B cell (primary cell): Measurements from ENCODE around the gene GFOD1. TPM values are rescaled to one million over a fixed set of nuclear protein-coding genes. Genes with fewer than 3 reads are reported as not detected.

Source experiments
- ATAC-seq: fragments of 200-7000 bp; cut with Tn5 transposase; one replicate; pipeline ENCODE4 v1.10.0; 2021; ENCODE audit warnings: low read depth, mild to moderate bottlenecking, moderate number of reproducible peaks, moderate library complexity
- CTCF ChIA-PET: fragments of 350-600 bp; sonication (Branson Sonifier 250); formaldehyde crosslinking; loops from one replicate; lab custom pipeline; 2021; ENCODE audit warnings: antibody characterized with exemption, inconsistent platforms; lab: Charles Lee
- POLR2A ChIA-PET: fragments of 350-600 bp; sonication (Branson Sonifier 250); formaldehyde crosslinking; loops from one replicate; lab custom pipeline; 2021; ENCODE audit warnings: antibody characterized with exemption; lab: Charles Lee
- DNase-seq: peaks from one replicate; pipeline ENCODE4 v3.0.0; 2013
- H2AFZ ChIP-seq: 2 replicates; pipeline ENCODE4 v1.6.1; 2012; ENCODE audit warnings: mild to moderate bottlenecking, low read depth, low read length; ENCODE audit not compliant: insufficient read depth, poor library complexity, severe bottlenecking
- H3K27ac ChIP-seq, 2 donors: 1 replicate in 1 of 2; 2 replicates in 1 of 2; pipeline ENCODE4 v1.5.1; 2012 to 2013; ENCODE audit warnings: low read length in 2 of 2, mild to moderate bottlenecking in 2 of 2, moderate library complexity in 1 of 2
- H3K27me3 ChIP-seq, 4 experiments: fragments of 200-600 bp in 1 of 4; sonication (generic) in 1 of 4; replicated peaks in 1 of 4; 1 replicate in 2 of 4; 2 replicates in 2 of 4; pipeline versions ENCODE4 v1.6.1 to v1.7.0; 2013 to 2016; ENCODE audit warnings: low read length in 3 of 4, mild to moderate bottlenecking in 2 of 4, mixed read lengths in 1 of 4, moderate library complexity in 1 of 4; ENCODE audit not compliant: insufficient read depth in 4 of 4, control insufficient read depth in 3 of 4; ENCODE audit errors: control extremely low read depth in 1 of 4
- H3K36me3 ChIP-seq, 2 experiments: replicated peaks in 1 of 2; 1 replicate in 1 of 2; 2 replicates in 1 of 2; pipeline versions ENCODE4 v1.6.1 to v1.7.1; 2013; ENCODE audit warnings: low read length in 1 of 2; ENCODE audit not compliant: insufficient read depth in 2 of 2, control insufficient read depth in 1 of 2; ENCODE audit errors: control extremely low read depth in 1 of 2, extremely low read depth in 1 of 2
- H3K4me1 ChIP-seq, 2 donors: fragments of 200-600 bp in 1 of 2; sonication (generic) in 1 of 2; 1 replicate in 1 of 2; 2 replicates in 1 of 2; pipeline versions ENCODE4 v1.5.1 to v1.6.1; 2013 to 2017; ENCODE audit warnings: low read length in 2 of 2; ENCODE audit not compliant: control insufficient read depth in 2 of 2, insufficient read depth in 2 of 2
- H3K4me2 ChIP-seq: replicated peaks from 2 replicates; pipeline ENCODE3; 2012; ENCODE audit warnings: mild to moderate bottlenecking, low read depth, low read length; ENCODE audit not compliant: poor library complexity, severe bottlenecking
- H3K4me3 ChIP-seq, 5 experiments: fragments of 200-600 bp in 1 of 5; sonication (generic) in 1 of 5; 1 replicate in 3 of 5; 2 replicates in 2 of 5; pipeline versions ENCODE4 v1.5.1 to v1.7.0; 2011 to 2016; ENCODE audit warnings: low read length in 4 of 5, mild to moderate bottlenecking in 4 of 5, low read depth in 2 of 5, control low read depth in 1 of 5, moderate library complexity in 1 of 5; ENCODE audit not compliant: insufficient read depth in 1 of 5; ENCODE audit errors: control extremely low read depth in 1 of 5, extremely low read depth in 1 of 5
- H3K79me2 ChIP-seq: fragments of 200-600 bp; sonication (generic); one replicate; pipeline ENCODE4 v1.6.0; 2016; ENCODE audit warnings: low read length; ENCODE audit not compliant: control insufficient read depth, insufficient read depth
- H3K9ac ChIP-seq: fragments of 200-600 bp; sonication (generic); 2 replicates; pipeline ENCODE4 v1.6.1; 2017; ENCODE audit warnings: mild to moderate bottlenecking, low read length, moderate library complexity
- H3K9me3 ChIP-seq, 3 donors: one replicate each; pipeline versions ENCODE4 v1.6.1 to v1.7.1; 2013; ENCODE audit warnings: low read length in 2 of 3; ENCODE audit not compliant: control insufficient read depth in 2 of 3, insufficient read depth in 1 of 3; ENCODE audit errors: control extremely low read depth in 1 of 3
- H4K20me1 ChIP-seq: 2 replicates; pipeline ENCODE4 v1.6.0; 2012; ENCODE audit warnings: mild to moderate bottlenecking, low read length; ENCODE audit not compliant: insufficient read depth, control insufficient read depth, poor library complexity, severe bottlenecking
- H3K27ac Mint-ChIP-seq: one replicate; pipeline ENCODE4 v1.8.0; 2021; ENCODE audit warnings: mixed read lengths
- H3K27me3 Mint-ChIP-seq: one replicate; pipeline ENCODE4 v1.8.0; 2021; ENCODE audit warnings: mixed read lengths
- H3K4me1 Mint-ChIP-seq: one replicate; pipeline ENCODE4 v1.8.0; 2021; ENCODE audit warnings: mixed read lengths
- H3K4me3 Mint-ChIP-seq: one replicate; pipeline ENCODE4 v1.8.0; 2021; ENCODE audit warnings: mixed read lengths
- H3K9me3 Mint-ChIP-seq: one replicate; pipeline ENCODE4 v1.8.0; 2022; ENCODE audit warnings: mixed read lengths; ENCODE audit not compliant: insufficient read depth
- CTCF ChIP-seq: fragments of 200-600 bp; IDR thresholded peaks from one replicate; pipeline ENCODE4 v1.8.0; 2022; ENCODE audit warnings: antibody characterized with exemption, mild to moderate bottlenecking
- EZH2 ChIP-seq: IDR thresholded peaks from 2 replicates; pipeline ENCODE4 v1.6.1; 2012; ENCODE audit warnings: borderline replicate concordance, low read depth, mild to moderate bottlenecking, moderate library complexity, low read length; ENCODE audit not compliant: insufficient read depth, poor library complexity, severe bottlenecking
- WGBS: methylation state at CpG from one replicate; pipeline ENCODE4 v1.1.5; 2013; ENCODE audit warnings: missing lambda C conversion rate; ENCODE audit not compliant: insufficient coverage; 5-methylcytosine and 5-hydroxymethylcytosine counted together
- intact Hi-C: fragments of 100-400 bp; cut with micrococcal nuclease; formaldehyde crosslinking; loops from one replicate; pipeline ENCODE4 v1.10.0; 2022
- polyA plus RNA-seq: library from polyadenylated mRNA; depleted of rRNA; stranded (reverse); fragments of >200 nt; gene quantifications from 2 replicates; pipeline ENCODE4 v1.2.3, GENCODE V29; 2012
- total RNA-seq, 2 donors: library from RNA; stranded (reverse); fragments of 120-200 nt in 1 of 2; gene quantifications; 1 replicate in 1 of 2; 2 replicates in 1 of 2; pipeline versions ENCODE4 v1.2.3 to v1.2.4, GENCODE V29; 2013 to 2022

GFOD1 gene
- total and polyA plus RNA-seq, 2 donors (not counting 1 experiment from before 2014, with no cell fraction given), result 8.3 to 42.4 TPM

DNA sequence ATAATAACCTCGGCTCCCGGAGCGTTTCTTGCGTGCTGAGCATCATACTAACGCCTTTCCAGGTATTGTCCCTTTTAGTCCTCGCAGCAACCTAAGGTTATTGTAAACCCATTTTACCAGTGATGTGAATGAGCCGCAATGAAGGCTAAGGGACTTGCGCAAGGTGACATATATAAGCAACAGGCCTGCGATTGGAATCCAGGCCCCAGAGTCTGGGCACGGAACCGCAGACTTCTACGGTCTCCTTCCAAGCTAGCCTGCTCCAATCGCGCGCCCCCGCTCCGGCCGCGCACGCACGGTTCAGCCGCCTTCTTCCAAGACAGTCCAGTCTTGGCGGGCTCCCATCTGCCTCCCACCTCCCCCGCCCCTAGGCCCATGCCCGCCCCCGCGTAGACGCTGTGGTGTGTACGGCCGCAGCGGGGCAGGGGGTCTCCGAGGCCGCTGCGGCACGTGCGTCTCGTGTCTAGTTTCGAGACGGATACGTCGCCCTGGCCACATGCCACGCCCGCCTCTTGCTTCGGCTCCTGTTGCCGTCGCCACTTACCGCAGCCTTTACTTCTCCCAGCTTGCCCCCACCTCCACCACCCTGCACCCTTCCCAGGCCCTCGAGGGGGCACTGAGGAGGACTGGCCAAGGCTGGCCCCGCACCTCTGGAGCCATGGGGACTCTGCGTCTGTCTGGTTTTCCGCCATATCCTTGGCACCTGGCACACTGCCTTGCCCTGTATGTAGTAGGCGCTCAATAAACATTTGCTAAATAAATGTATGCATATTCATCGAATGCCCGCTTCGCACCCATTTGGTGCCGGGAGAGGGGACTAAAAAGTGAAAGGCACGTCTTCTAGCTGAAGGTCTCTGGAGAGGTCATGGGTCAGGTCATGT is 855 bp upstream of the GFOD1 start:
- CTCF ChIA-PET, result interaction anchor here (0.8 to 6.5 kb wide), 6 partner anchors 32 to 151 kb away, joined by 3 to 41 read pairs (median 10); partner anchors contain the start of genes NOL7 and SIRT5
- Histone ChIP-seq H3K27me3 (no peaks in the 10 kb centered on the region), H3K9me3 (no peaks in the 10 kb centered on the region), H3K27ac (peak overlapping the region in 1 of 2 donors; percentile 60), H3K4me3 (peak overlapping the region; percentile 51 to 73 (median 64)), H3K36me3 (no peaks in the 10 kb centered on the region), H3K79me2 (peaks cover 20% of the 10 kb centered on the region), H2AFZ (peak overlapping the region; percentile 90), H3K9ac (peak overlapping the region; percentile 79), H3K4me2 (peak overlapping the region; percentile 99), H3K4me1 (peaks cover 19 to 38% of the 10 kb centered on the region in 2 donors), H4K20me1 (peaks cover 11% of the 10 kb centered on the region)
- TF ChIP-seq CTCF, result no peak
- Mint-ChIP-seq H3K9me3 (no peaks in the 10 kb centered on the region), H3K4me1 (peaks cover 40% of the 10 kb centered on the region), H3K4me3 (peak overlapping the region; percentile 91), H3K27ac (peak overlapping the region; percentile 90), H3K27me3 (no peaks in the 10 kb centered on the region)
- POLR2A ChIA-PET, result interaction anchor here (0.8 to 3.4 kb wide), 4 partner anchors 38 to 127 kb away, joined by 3 to 15 read pairs (median 6); partner anchors contain the start of genes NOL7 and SIRT5
- ATAC-seq (no peak), DNase-seq (peak; percentile 67)
- WGBS, result 17% methylated on average over 55 of the region's 57 CpGs
- intact Hi-C loops, result loop anchor here (5.0 kb wide), 1 partner anchor 1951 kb away; the partner anchor contains the start of gene TMEM170B

DNA sequence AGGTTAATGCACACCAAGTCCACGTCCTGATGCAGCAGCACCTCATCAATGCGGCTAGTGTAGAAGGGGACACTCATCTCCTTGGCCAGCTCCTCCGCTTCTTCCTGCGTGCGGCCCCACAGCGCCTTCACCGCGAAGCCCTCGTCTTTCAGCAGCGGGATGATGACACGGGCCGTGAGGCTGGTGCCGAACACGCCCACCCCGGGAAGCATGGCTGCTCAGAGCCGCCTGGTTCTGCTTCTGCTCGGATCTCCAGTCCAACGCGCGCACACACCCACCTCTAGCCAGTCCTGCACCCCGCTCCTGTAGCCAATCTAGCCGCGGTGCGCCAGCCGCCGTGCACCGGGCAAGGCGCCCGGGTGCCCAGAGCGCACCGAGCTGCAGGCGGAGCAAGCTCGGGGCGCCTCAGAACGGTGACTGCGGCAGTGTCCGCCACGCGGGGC is 700 bp downstream of the GFOD1 start:
- Histone ChIP-seq H3K9ac (peak overlapping the region; percentile 79), H3K4me3 (peak overlapping the region; percentile 1 to 73 (median 66)), H3K79me2 (peaks cover 29% of the 10 kb centered on the region), H3K27ac (peak overlapping the region; percentile 53 to 57), H3K4me2 (peak overlapping the region; percentile 99), H3K9me3 (no peaks in the 10 kb centered on the region), H3K27me3 (no peaks in the 10 kb centered on the region), H2AFZ (peak overlapping the region; percentile 84), H3K4me1 (peaks cover 19 to 38% of the 10 kb centered on the region in 2 donors), H4K20me1 (peaks cover 14% of the 10 kb centered on the region), H3K36me3 (no peaks in the 10 kb centered on the region)
- under 1% methylated on average over 39 of the region's 39 CpGs for WGBS
- no peaks in the 10 kb centered on the region for H3K9me3 Mint-ChIP-seq
- peak overlapping the region; percentile 95 for H3K4me3 Mint-ChIP-seq
- H3K27ac Mint-ChIP-seq, result peak overlapping the region; percentile 97
- no peak for TF ChIP-seq CTCF
- no peak for TF ChIP-seq EZH2
- ChIA-PET CTCF (interaction anchor here (1.0 to 6.5 kb wide), 13 partner anchors 30 to 149 kb away, joined by 3 to 41 read pairs (median 7); partner anchors contain the start of genes NOL7 and SIRT5), POLR2A (interaction anchor here (0.6 to 3.4 kb wide), 17 partner anchors 9 to 188 kb away, joined by 3 to 15 read pairs (median 4); partner anchors contain the start of genes NOL7, SIRT5 and TBC1D7)
- peaks cover 43% of the 10 kb centered on the region for H3K4me1 Mint-ChIP-seq
- ATAC-seq (peak; percentile 59), DNase-seq (peak; percentile 88)
- intact Hi-C loops, result loop anchor here (1.0 to 5.0 kb wide), 12 partner anchors 16 to 1949 kb away; partner anchors contain the start of genes NOL7, RANBP9, SIRT5 and TBC1D7
- H3K27me3 Mint-ChIP-seq, result no peaks in the 10 kb centered on the region
